Lung microvascular endothelial cell (primary cell): ENCODE data around the gene BTBD19. TPM values are rescaled to one million over a fixed set of nuclear protein-coding genes. Genes with fewer than 3 reads are reported as not detected.
"Not testable (repeated sequence)": the region's sequence is repeated elsewhere in the genome, so short reads cannot be mapped to it uniquely, and the experiment has no call there.

Experiments used
- DNase-seq, 2 donors: peaks; one replicate each; pipeline versions ENCODE4 v3.0.0 to v3.0.0-alpha.2; 2010; ENCODE audit warnings: low read depth in 2 of 2
- total RNA-seq: library from RNA; depleted of rRNA; stranded (reverse); fragments of >200 nt; gene quantifications from 2 replicates; pipeline ENCODE4 v1.2.1, GENCODE V29; 2014

BTBD19 gene
- total RNA-seq, 1 donor from 2014 or later, result 6.0 TPM

- DNase-seq, result no peak
Measured at GRCh38 chr1:44828003-44828651, 19.8 kb downstream of the BTBD19 start.

GRCh38 chr1:44828841-44829440, 20.6 kb downstream of the BTBD19 start:
- no peak for DNase-seq

GRCh38 chr1:44829506-44830384, 21.4 kb downstream of the BTBD19 start:
- no peak for DNase-seq

GRCh38 chr1:44830900-44831304, 22.6 kb downstream of the BTBD19 start:
- DNase-seq, result no peak

- DNase-seq, result no peak
Measured at GRCh38 chr1:44831516-44831915, 23.2 kb downstream of the BTBD19 start.

GRCh38 chr1:44832056-44832705, 23.9 kb downstream of the BTBD19 start:
- no peak for DNase-seq

- DNase-seq, result no peak
Measured at GRCh38 chr1:44834328-44834727, 26.0 kb downstream of the BTBD19 start.

GRCh38 chr1:44835738-44836675, 27.7 kb downstream of the BTBD19 start:
- peak; percentile 87 to 89 for DNase-seq

- DNase-seq, result not testable (repeated sequence)
Measured at GRCh38 chr1:44838294-44838693, 30.0 kb downstream of the BTBD19 start.

GRCh38 chr1:44839576-44839975, 31.3 kb downstream of the BTBD19 start:
- DNase-seq, result no peak

GRCh38 chr1:44842486-44842861, 34.2 kb downstream of the BTBD19 start:
- no peak for DNase-seq

- peak; percentile 48 to 56 for DNase-seq
Measured at GRCh38 chr1:44842862-44843655, 34.7 kb downstream of the BTBD19 start, which contains the start of gene PTCH2. TSS of gene PTCH2 (minus strand) at chr1:44843253. CDS start at chr1:44842932, 321 bp downstream.

- no peak for DNase-seq
Measured at GRCh38 chr1:44846985-44847384, 38.7 kb downstream of the BTBD19 start.

- DNase-seq, result no peak
Measured at GRCh38 chr1:44847845-44848244, 39.5 kb downstream of the BTBD19 start.

- peak in 1 of 2 donors; percentile 12 for DNase-seq
Measured at GRCh38 chr1:44848456-44849181, 40.3 kb downstream of the BTBD19 start.

GRCh38 chr1:44849575-44850132, 41.3 kb downstream of the BTBD19 start:
- DNase-seq, result no peak

GRCh38 chr1:44851308-44851707, 43.0 kb downstream of the BTBD19 start:
- no peak for DNase-seq

GRCh38 chr1:44853201-44853600, 44.9 kb downstream of the BTBD19 start:
- DNase-seq, result no peak

GRCh38 chr1:44854970-44855369, 46.6 kb downstream of the BTBD19 start:
- no peak for DNase-seq
